ENCODE results near the gene AIFM3. TPM values are rescaled to one million over a fixed set of nuclear protein-coding genes. Genes with fewer than 3 reads are reported as not detected.

AIFM3 gene
- total and polyA plus RNA-seq, 2 donors (not counting 1 experiment from before 2014, with no cell fraction given), result 3.0 to 6.0 TPM

DNA sequence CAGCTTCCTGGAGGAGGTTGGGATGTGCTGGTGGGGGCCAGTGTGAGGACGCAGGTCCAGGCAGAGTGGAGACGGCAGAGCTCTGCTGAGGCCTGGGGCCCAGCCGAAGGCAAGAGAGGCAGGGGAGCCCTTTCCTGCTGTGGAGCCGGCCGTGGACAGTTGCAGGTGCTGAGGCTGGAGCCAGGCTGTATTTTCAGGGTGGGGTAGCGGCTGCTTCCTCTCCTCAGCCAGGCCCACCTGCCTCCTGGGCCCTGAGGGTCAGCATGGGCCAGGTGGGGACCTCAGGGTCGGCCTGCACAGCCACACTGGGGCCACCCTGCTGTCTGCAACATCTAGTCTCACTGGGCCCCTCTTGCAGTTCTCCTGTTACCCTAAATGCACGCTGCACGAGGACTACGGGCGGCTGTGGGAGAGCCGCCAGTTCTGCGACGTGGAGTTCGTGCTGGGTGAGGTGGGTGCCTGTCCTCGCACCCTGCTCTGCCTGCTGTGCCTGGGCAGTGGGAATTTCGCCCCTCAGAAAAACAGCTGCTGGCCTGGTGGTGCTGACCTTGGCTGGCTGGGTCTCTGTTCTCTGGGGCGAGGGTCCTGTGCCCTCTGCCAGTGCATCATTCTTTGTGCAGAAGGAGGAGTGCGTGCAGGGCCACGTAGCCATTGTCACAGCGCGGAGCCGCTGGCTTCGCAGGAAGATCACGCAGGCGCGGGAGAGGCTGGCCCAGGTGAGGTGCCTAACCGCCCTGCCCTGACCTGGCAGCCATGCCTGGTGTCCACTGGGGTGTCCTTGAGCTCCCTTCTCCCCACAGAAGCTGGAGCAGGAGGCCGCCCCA, 26.5 kb downstream of the AIFM3 start:
- H4K20me1 ChIP-seq (ENCODE audit: control insufficient read depth, insufficient read depth, low read length, poor library complexity, severe bottlenecking), result peaks cover 4% of the 10 kb centered on the region
- DNase-seq, result no peak
- intact Hi-C loops (cut with micrococcal nuclease), result no loop called here
- CTCF ChIA-PET, result interaction anchor here (1.1 kb wide), 1 partner anchor 12 kb away, joined by 3 read pairs; the partner anchor contains the start of gene LZTR1
- H3K4me2 ChIP-seq (replicated peaks; ENCODE audit: low read depth, low read length, poor library complexity, severe bottlenecking), result no peak overlapping the region
- no peak overlapping the region for H3K9ac ChIP-seq (ENCODE audit: low read length)
- POLR2A ChIA-PET, result no interaction called here
- no peak overlapping the region for H3K4me3 ChIP-seq (ENCODE audit: control extremely low read depth in 1 of 5, extremely low read depth in 1 of 5, insufficient read depth in 1 of 5, low read depth in 2 of 5, low read length in 4 of 5)
- no peak for ATAC-seq (ENCODE audit: low read depth)
- Mint-ChIP-seq H3K4me3 (no peak overlapping the region), H3K27ac (no peak overlapping the region), H3K9me3 (ENCODE audit: insufficient read depth) (no peaks in the 10 kb centered on the region), H3K27me3 (no peaks in the 10 kb centered on the region), H3K4me1 (peaks cover 2% of the 10 kb centered on the region)
- H3K4me1 ChIP-seq (ENCODE audit: control insufficient read depth in 2 of 2, insufficient read depth in 2 of 2, low read length in 2 of 2), result no peaks in the 10 kb centered on the region
- H3K27ac ChIP-seq (ENCODE audit: low read length in 2 of 2), result no peak overlapping the region
- no peaks in the 10 kb centered on the region for H3K79me2 ChIP-seq (ENCODE audit: control insufficient read depth, insufficient read depth, low read length)
- no peaks in the 10 kb centered on the region for H3K27me3 ChIP-seq (replicated peaks in 1 of 4; ENCODE audit: control extremely low read depth in 1 of 4, control insufficient read depth in 3 of 4, insufficient read depth in 4 of 4, low read length in 3 of 4)
- WGBS (ENCODE audit: insufficient coverage), result 99% methylated on average over 29 of the region's 29 CpGs
- no peak overlapping the region for H2AFZ ChIP-seq (ENCODE audit: insufficient read depth, low read depth, low read length, poor library complexity, severe bottlenecking)
- peaks cover 0 to 18% of the 10 kb centered on the region in 2 experiments for H3K36me3 ChIP-seq (replicated peaks in 1 of 2; ENCODE audit: control extremely low read depth in 1 of 2, control insufficient read depth in 1 of 2, extremely low read depth in 1 of 2, insufficient read depth in 2 of 2, low read length in 1 of 2)
- no peak for TF ChIP-seq EZH2 (IDR thresholded peaks at IDR 0.05; ENCODE audit: borderline replicate concordance, insufficient read depth, low read depth, low read length, poor library complexity, severe bottlenecking)
- TF ChIP-seq, protein P1, sequence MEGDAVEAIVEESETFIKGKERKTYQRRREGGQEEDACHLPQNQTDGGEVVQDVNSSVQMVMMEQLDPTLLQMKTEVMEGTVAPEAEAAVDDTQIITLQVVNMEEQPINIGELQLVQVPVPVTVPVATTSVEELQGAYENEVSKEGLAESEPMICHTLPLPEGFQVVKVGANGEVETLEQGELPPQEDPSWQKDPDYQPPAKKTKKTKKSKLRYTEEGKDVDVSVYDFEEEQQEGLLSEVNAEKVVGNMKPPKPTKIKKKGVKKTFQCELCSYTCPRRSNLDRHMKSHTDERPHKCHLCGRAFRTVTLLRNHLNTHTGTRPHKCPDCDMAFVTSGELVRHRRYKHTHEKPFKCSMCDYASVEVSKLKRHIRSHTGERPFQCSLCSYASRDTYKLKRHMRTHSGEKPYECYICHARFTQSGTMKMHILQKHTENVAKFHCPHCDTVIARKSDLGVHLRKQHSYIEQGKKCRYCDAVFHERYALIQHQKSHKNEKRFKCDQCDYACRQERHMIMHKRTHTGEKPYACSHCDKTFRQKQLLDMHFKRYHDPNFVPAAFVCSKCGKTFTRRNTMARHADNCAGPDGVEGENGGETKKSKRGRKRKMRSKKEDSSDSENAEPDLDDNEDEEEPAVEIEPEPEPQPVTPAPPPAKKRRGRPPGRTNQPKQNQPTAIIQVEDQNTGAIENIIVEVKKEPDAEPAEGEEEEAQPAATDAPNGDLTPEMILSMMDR (IDR thresholded peaks at IDR 0.05), result no peak
- H3K9me3 ChIP-seq (ENCODE audit: control extremely low read depth in 1 of 3, control insufficient read depth in 2 of 3, insufficient read depth in 1 of 3, low read length in 2 of 3), result no peaks in the 10 kb centered on the region
